RWPE2 (cell line): Measurements from ENCODE around the gene LCN12.

ENCODE experiments used
- ATAC-seq: fragments of 200-7000 bp; cut with Tn5 transposase; 3 replicates; pipeline ENCODE4 v1.9.1; 2021; ENCODE audit warnings: low read depth
- DNase-seq: peaks from one replicate; pipeline ENCODE4 v3.0.0-alpha.2; 2020; ENCODE audit warnings: low spot score
- H3K27ac ChIP-seq: fragments of 450-650 bp; 2 replicates; pipeline ENCODE4 v1.5.1; 2017; ENCODE audit warnings: mild to moderate bottlenecking; ENCODE audit not compliant: poor library complexity, severe bottlenecking
- H3K27me3 ChIP-seq: fragments of 250-450 bp; sonication (Bioruptor Pico); 2 replicates; pipeline ENCODE4 v1.5.1; 2021; ENCODE audit warnings: mild to moderate bottlenecking, moderate library complexity; ENCODE audit not compliant: insufficient read depth, poor library complexity, severe bottlenecking
- H3K36me3 ChIP-seq: fragments of 250-450 bp; sonication (Bioruptor Pico); 2 replicates; pipeline ENCODE4 v1.5.1; 2020; ENCODE audit warnings: low read depth, mild to moderate bottlenecking, moderate library complexity
- H3K4me1 ChIP-seq: fragments of 250-450 bp; sonication (Bioruptor Pico); 2 replicates; pipeline ENCODE4 v1.5.1; 2021; ENCODE audit warnings: mild to moderate bottlenecking, moderate library complexity; ENCODE audit not compliant: insufficient read depth, poor library complexity, severe bottlenecking
- H3K4me3 ChIP-seq: fragments of 250-450 bp; sonication (Bioruptor Pico); 2 replicates; pipeline ENCODE4 v1.5.1; 2021; ENCODE audit warnings: mild to moderate bottlenecking, moderate library complexity; ENCODE audit not compliant: severe bottlenecking
- H3K9me3 ChIP-seq: fragments of 250-450 bp; sonication (Bioruptor Pico); 2 replicates; pipeline ENCODE4 v1.5.1; 2021; ENCODE audit warnings: mild to moderate bottlenecking, moderate library complexity; ENCODE audit not compliant: severe bottlenecking
- TF ChIP-seq, protein P1 (sequence below): fragments of 450-650 bp; IDR thresholded peaks from one replicate; pipeline ENCODE4 v1.5.1; 2017; ENCODE audit warnings: mild to moderate bottlenecking, moderate library complexity; ENCODE audit not compliant: poor library complexity, severe bottlenecking

LCN12 gene

DNA sequence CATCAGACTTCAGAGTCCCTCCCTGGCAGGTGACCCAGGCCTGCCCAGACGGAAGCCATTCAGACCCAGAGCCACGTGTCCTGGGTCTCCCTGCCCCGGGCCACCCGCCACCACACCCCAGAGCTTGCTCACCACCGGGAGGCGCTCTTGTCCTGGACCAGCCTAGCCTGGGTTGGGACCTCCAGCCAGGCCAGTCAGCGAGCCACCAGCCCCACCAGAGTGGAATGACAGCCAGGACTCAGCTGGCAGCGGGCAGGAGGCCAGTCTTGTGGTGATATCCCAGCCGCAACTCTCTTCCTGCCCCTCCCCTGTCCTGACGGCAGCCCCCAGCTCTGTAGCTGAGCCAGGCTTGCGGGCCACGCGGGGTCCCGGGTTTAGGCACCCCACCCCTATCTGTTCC, 23.6 kb downstream of the LCN12 start:
- Histone ChIP-seq H3K36me3 (no peaks in the 10 kb centered on the region), H3K9me3 (no peaks in the 10 kb centered on the region), H3K4me1 (peaks cover 7% of the 10 kb centered on the region), H3K27me3 (no peaks in the 10 kb centered on the region), H3K27ac (no peak overlapping the region), H3K4me3 (no peak overlapping the region)
- DNase-seq (no peak), ATAC-seq (no peak)
- TF ChIP-seq, protein P1, sequence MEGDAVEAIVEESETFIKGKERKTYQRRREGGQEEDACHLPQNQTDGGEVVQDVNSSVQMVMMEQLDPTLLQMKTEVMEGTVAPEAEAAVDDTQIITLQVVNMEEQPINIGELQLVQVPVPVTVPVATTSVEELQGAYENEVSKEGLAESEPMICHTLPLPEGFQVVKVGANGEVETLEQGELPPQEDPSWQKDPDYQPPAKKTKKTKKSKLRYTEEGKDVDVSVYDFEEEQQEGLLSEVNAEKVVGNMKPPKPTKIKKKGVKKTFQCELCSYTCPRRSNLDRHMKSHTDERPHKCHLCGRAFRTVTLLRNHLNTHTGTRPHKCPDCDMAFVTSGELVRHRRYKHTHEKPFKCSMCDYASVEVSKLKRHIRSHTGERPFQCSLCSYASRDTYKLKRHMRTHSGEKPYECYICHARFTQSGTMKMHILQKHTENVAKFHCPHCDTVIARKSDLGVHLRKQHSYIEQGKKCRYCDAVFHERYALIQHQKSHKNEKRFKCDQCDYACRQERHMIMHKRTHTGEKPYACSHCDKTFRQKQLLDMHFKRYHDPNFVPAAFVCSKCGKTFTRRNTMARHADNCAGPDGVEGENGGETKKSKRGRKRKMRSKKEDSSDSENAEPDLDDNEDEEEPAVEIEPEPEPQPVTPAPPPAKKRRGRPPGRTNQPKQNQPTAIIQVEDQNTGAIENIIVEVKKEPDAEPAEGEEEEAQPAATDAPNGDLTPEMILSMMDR, result no peak

DNA sequence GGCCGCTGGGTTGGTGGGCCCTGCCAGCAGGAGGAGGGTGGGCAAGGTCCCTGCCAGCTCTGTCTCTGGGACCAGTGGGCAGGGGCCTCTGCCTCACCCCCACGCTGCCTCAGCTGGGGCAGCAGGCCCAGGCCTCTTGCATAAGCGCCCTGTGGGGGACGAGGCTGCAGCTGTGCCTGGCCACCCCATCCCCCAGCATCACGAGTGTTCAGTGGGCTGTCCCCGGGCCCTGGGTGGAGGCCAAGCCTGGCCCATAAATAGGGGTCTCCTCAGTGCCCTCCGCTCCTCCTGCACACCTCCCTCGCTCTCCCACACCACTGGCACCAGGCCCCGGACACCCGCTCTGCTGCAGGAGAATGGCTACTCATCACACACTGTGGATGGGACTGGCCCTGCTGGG, 25.1 kb downstream of the LCN12 start, which contains the start of gene PTGDS:
Gene PTGDS, plus strand, starts transcription at position 282 of the 400 bp plus-strand sequence. Its CDS starts 75 bp downstream, at position 357.
- Histone ChIP-seq H3K4me3 (peak within 1 kb of the TSS; percentile 36), H3K36me3 (no peaks in the 10 kb centered on the region), H3K27me3 (no peaks in the 10 kb centered on the region), H3K4me1 (peaks cover 7% of the 10 kb centered on the region), H3K9me3 (no peaks in the 10 kb centered on the region), H3K27ac (no peak within 1 kb of the TSS)
- ATAC-seq (no peak), DNase-seq (no peak)
- TF ChIP-seq, protein P1, result no peak

DNA sequence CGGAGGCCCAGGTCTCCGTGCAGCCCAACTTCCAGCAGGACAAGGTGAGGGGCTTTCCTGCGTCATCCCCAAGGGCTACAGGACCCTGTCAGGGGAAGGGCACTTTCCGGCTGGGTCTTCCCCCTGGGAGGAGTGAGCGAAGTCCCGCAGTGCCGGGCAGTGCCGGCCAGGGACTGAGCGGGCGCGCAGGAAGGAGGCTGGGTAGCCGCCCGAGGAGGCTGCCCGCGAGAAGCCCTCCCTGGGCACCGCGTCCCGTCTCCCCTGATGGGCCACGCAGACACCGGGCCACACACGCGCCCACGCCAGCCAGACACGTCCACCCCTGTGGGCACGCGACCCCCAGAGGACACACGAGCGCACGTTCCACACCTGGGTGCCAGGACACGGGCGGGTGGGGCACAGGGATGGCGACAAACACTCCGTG, 25.6 kb downstream of the LCN12 start:
- H3K27me3 ChIP-seq, result no peaks in the 10 kb centered on the region
- H3K36me3 ChIP-seq, result no peaks in the 10 kb centered on the region
- peak overlapping the region; percentile 36 for H3K4me3 ChIP-seq
- H3K27ac ChIP-seq, result no peak overlapping the region
- H3K9me3 ChIP-seq, result no peaks in the 10 kb centered on the region
- ATAC-seq, result no peak; the same call in 2 of the 3 replicates
- TF ChIP-seq, protein P1, result no peak
- H3K4me1 ChIP-seq, result peaks cover 7% of the 10 kb centered on the region
- DNase-seq, result no peak

DNA sequence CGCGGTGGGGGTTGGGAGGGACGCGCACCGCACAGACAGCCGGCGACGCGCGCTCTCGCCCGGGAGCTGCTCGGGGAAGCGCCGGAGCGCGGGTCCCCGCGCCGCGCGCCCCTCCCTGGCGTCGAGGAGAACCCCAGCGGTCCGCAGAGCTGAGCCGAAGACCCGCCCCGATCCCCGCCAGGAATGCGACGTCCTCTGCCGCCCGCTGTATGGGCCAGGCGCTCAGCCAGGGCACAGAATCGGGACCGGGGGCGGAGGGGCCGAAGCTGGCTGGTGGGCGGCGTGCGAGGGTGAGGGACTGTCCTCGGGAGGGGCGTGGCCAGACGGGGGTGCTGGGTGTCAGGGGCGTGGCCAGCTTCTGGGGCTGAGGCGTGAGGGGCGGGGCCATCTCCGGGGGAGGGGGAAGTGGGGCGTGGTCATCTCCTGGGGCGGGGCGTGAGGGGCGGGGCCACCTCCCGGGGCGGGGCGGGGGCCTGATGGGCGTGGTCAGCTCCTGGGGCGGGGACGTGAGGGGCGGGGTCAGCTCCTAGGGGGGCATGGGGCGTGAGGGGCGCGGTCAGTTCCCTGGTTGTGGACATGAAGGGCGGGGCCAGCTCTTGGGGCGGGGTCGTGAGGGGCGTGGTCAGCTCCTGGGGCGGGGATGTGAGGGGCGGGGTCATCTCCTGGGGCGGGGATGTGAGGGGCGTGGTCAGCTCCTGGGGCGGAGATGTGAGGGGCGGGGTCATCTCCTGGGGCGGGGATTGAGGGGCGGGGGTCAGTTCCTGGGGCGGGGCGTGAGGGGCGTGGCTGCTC, 26.2 kb downstream of the LCN12 start:
- DNase-seq, result no peak
- peak; percentile 15; the same call in 2 of the 3 replicates for ATAC-seq
- Histone ChIP-seq H3K27me3 (no peaks in the 10 kb centered on the region), H3K9me3 (no peaks in the 10 kb centered on the region), H3K27ac (no peak overlapping the region), H3K36me3 (no peaks in the 10 kb centered on the region), H3K4me3 (peak overlapping the region; percentile 36), H3K4me1 (peaks cover 7% of the 10 kb centered on the region)
- TF ChIP-seq, protein P1, result no peak

DNA sequence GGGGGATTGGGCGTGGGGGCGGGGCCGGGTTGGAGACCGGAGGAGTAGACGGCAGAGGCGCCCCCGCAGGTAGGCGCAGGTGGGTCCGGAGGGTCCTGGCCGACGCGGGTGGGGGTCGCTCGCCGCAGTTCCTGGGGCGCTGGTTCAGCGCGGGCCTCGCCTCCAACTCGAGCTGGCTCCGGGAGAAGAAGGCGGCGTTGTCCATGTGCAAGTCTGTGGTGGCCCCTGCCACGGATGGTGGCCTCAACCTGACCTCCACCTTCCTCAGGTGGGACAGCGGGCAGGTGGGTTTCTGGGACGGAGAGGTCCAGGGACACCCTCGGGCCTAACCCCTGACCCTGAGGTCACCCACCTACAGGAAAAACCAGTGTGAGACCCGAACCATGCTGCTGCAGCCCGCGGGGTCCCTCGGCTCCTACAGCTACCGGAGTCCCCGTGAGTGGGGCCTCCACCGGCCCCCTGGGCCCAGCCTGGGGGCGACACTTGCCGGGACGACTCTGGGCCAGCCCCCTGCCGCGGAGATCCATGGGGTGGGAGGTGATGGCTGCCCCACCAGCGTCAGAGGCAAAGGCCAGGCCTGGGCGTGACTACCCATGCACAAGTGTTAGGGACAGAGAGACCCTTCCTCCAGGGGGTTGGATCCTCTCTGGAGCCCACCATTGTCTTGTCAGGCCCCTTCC, 26.9 kb downstream of the LCN12 start:
- DNase-seq, result no peak
- H3K27ac ChIP-seq, result no peak overlapping the region

More for the DNA sequence above, 26.9 kb downstream of the LCN12 start:
- ATAC-seq, result no peak
- TF ChIP-seq, protein P1, result no peak
- Histone ChIP-seq H3K4me3 (no peak overlapping the region), H3K9me3 (no peaks in the 10 kb centered on the region), H3K36me3 (no peaks in the 10 kb centered on the region), H3K4me1 (peaks cover 7% of the 10 kb centered on the region), H3K27me3 (no peaks in the 10 kb centered on the region)
